IPS-NIHi11 (cell line): ENCODE measurements around the gene LAMTOR4.

Experiments
- DNase-seq: peaks from one replicate; pipeline ENCODE4 v3.0.0; 2012; ENCODE audit warnings: mixed read lengths, low spot score

LAMTOR4 gene

DNA sequence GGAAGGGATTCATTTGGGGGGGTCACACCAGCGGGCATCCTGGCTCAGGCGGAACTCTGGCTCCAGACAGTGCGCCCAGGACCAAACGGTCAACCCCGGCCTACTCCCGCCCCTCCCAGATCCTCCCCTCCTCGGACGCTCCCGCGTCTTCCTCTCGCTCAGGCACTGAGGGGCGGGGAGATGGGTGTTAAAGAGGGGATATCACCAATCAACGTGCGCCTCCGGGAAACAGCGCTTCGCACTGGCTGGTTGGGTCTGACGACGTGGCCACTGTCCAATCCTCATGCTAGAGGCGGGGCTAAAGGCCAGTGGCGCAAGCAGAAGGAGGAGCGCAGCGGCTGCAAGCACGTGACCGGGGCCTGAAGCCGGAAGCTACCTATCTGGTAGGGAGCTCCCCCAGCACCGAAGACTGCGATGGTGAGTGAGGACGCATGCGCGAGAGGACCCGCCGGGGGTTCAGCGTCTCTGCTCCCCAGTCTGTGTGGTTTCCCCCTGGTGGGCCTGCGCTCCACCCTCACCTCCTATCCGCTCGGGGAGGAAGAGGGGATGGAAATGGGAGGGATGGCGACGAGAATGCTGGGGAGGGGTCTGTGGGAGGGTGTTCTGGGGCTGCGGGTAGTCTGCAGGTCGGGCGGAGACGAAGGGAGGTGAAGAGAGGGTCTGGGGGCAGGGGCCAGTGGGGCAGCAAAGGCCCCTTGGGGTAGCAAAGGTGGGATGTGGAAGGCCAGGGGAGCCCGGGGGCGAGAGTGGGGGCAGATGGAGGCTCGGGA is at the start of gene LAMTOR4:
Gene LAMTOR4 (plus strand): TSS at position 360 of the 770 bp plus-strand sequence. CDS start 55 bp downstream, at position 415.
- peak; percentile 99 for DNase-seq

- no peak for DNase-seq
Measured at GRCh38 chr7:100099452-100099851, 49.3 kb upstream of the LAMTOR4 start.

- peak; percentile 91 for DNase-seq
Measured at GRCh38 chr7:100100420-100101015, 48.2 kb upstream of the LAMTOR4 start.

DNA sequence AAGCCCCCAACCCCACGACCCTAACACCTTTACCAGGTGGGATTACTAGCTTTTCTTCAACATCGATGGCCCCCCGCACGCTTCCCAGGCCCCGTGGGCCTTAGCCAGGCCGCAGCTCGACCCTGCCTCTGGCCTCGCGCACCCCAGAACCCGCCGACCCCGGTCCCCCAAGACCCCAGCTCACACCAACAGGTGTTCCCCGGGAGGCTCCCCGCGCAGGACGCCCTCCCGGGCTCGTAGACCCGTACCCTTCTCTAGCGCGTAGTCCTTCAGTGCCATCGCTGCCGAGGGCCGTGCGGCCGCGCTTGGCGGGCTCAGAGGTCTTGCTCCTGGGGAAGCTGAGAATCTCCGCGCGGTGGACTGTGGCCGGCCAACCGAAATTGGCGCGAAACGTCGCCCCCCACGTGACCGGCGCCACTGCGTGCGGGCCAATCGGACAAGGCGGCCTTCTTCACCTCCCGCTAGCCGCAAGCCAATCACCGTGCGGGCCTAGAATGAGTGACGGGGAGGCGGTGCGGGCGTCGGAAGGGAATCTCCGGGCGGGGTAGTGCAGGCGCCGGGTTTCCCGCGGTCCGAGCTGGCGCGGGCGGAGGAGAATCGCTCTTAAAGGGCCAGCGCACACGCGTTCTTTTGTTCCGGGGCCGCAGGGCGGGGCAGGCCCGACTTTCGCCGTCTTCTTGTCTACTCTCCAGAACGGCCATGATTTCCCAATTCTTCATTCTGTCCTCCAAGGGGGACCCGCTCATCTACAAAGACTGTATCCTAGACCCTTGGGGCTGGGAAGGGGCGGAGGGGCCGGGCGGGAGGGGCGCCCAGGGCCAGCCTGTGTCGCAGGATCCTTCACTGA is 47.5 kb upstream of the LAMTOR4 start, which contains the start of the genes AP4M1 and MCM7:
Gene AP4M1 (plus strand): TSS at position 628 of the 847 bp plus-strand sequence. CDS start 72 bp downstream, at position 700.
Gene MCM7 (minus strand): TSS at position 382 of the 847 bp plus-strand sequence. CDS start 103 bp downstream, at position 279.
- peak; percentile 96 for DNase-seq

- DNase-seq: no peak
Measured at GRCh38 chr7:100102950-100103840, 45.5 kb upstream of the LAMTOR4 start.

GRCh38 chr7:100105534-100105933 is 43.2 kb upstream of the LAMTOR4 start:
- no peak for DNase-seq

DNA sequence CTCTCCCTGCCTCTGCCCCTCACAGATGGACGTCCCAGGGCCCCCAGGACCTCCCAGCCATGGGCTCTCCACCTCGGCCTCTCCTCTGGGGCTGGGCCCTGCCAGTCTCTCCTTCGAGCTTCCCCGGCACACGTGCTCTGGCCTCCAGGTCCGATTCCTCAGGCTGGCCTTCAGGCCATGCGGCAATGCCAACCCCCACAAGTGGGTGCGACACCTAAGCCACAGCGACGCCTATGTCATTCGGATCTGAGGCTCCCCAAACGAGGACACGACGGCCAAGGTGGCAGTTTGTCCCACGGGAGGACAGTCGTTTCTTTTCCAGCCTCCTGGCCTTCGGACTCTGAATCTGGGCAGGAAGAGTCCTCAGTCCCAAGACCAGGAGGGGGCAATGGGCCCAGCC is 42.1 kb upstream of the LAMTOR4 start:
- no peak for DNase-seq

DNA sequence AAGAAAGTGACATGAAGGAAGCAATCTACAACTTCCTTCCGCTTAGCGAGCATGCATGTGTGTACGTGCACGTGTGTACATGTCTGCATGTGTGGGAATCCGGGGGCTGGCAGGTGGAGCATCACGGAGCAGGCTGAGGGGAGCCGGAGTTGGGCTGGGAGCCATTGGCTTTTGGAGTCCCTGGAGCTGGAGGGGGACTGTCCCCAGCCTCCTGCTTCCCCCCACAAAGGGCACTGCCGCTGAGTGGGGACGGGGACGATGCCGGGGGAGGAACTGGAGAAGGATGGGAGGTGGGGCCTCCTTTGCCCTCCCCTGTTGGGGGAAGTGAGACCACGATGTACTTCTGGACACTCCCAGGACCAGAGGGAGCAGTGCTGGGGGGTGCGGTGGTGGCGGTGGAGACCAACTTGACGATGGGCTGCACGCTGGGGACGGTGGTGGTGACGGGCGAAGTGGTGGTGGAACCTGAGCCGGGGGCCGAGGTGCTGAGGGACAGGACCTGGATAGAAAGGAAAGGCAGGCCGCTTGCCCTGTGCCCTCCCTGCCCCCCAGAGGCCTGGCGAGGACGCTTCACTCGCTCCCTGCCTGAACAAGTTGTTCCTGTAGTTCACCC is 41.5 kb upstream of the LAMTOR4 start:
- DNase-seq: no peak

DNA sequence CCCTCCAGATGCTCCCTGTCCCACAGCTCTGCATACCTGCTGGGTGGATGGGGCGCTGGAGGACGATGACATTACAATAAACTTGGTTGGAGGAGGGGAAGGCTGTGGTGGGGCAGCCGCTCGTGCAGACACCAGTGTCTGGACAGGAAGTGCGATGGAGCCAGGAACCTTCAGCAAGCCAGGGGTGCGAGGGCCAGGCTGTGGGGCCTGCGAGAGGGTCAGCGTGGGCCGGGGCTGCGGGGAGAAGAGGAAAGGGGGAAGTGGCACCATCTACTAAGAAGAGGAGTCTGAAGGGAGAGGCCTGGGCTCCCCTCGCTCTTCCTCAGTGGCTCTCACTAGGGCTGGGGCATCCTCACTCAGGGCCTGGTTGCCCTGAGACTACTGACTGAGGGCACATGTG is 40.8 kb upstream of the LAMTOR4 start:
- DNase-seq: no peak

DNA sequence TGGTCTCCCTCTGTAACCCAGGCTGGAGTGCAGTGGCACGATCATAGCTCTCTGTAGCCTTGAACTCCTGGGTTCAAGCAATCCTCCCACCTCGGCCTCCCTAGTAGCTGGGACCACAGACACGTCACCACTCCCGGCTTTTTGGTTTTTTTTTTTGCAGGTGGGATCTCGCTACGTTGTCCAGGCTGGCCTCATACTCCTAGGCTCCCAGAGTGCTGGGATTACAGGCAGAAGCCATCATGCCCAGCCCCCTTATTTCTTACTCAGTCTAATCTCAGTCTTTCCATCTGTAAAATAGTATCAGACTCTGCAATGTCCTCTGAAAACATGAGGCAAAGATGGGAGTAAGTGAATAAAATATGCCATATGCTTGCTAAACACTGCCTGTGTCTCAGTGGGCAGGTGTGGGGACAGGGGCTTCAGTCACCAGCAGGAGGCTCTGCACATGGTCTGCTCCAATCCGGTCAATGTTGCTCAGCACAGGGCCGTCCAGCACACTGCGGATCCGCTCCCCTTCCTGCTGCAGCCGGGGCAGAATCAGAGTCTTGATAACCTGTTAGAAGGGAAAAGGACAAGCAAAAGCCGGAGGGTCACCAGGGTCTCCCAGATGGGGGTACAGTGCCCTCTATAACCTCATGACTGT is 39.1 kb upstream of the LAMTOR4 start:
- no peak for DNase-seq

- no peak for DNase-seq
Measured at GRCh38 chr7:100111156-100111555, 37.6 kb upstream of the LAMTOR4 start.

GRCh38 chr7:100111914-100112313 is 36.8 kb upstream of the LAMTOR4 start:
- no peak for DNase-seq

DNA sequence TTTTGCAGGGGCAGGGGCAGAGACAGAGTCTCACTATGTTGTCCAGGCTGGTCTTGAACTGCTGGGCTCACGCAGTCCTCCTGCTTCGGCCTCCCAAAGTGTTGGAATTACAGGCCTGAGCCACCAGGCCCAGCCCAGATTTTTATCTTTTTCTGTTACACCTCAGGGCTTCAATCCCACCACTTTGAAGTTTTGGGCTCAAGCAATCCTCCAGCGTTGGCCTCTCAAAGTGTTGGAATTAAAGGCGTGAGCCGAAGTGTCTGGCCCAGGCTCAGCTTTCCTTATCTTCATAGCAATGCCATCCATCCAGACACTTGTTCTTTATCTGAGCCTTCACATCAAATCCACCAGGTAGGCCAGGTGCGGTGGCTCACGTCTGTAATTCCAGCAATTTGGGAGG is 33.7 kb upstream of the LAMTOR4 start:
- no peak for DNase-seq

DNA sequence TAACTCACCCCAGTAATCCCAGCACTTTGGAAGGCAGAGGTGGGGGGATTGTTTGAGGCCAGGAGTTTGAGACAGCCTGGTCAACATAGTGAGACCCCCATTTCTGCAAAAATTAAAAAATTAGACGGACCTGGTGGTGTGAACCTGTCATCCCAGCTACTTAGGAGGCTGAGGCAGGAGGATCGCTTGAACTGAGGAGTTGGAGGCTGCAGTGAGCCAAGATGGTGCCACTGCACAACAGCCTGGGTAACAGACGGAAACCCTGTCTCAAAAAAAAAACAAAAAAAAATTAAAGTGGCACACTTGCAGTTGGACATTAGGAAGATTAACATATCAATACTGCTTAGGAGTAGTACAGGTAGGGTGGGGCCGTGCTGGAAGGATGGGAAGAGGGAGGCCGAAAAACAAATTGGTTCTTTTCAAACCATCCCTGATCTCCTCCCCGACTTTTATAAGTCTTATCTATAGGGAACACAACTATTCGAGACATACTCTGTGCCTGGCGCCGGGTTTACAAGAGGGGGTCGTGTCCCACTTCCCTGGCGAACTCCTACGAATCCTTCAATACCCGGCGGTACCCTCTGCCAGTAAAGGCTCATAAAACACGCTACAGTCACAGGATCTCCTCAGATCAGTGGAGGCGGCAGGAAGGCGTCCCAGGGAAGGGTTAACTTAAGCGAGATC is 30.2 kb upstream of the LAMTOR4 start:
- DNase-seq: no peak

DNA sequence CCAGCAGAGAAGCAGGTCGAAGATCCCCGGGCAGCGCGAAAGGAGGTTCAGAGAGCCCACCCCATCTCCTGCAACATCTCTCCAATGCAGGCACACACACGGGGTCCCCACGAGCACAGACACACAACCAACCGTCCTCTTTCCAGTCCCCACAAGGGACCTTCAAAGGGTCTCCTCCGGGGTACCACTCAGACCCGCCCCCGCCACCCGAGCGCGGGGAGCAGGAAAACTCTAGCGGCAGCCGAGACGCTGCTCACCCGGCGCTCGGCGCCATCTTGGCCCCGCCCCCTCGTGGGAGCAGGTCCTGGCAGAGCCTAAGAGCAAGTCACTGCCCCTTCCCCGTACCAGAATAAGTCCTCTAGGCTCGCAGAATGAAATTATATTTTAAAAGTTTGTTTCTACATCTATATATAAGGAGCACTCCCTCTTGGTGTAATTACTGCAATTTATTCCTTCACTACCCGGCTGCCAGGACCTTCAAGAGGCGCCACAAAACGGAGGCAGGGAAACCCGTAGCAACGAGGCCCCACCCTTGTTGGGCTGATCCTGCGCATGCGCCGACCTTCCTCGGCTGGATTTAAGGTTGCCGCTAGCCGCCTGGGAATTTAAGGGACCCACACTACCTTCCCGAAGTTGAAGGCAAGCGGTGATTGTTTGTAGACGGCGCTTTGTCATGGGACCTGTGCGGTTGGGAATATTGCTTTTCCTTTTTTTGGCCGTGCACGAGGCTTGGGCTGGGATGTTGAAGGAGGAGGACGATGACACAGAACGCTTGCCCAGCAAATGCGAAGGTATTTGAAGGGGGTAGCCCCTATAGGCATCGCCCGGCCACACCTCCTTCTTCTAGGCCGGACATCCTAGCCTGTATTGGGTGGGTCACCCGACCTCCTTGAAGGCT is 29.4 kb upstream of the LAMTOR4 start, which contains the start of the genes CNPY4 and TAF6:
Gene CNPY4 (plus strand): TSS at position 563 of the 898 bp plus-strand sequence. CDS start 111 bp downstream, at position 674.
Gene TAF6 (minus strand): TSS at position 287 of the 898 bp plus-strand sequence. CDS start 5,149 bp downstream, outside the sequence.
- DNase-seq: peak; percentile 98

GRCh38 chr7:100119970-100120732 is 28.6 kb upstream of the LAMTOR4 start:
- peak; percentile 66 for DNase-seq

- DNase-seq: no peak
Measured at GRCh38 chr7:100120733-100121036, 28.0 kb upstream of the LAMTOR4 start.

DNA sequence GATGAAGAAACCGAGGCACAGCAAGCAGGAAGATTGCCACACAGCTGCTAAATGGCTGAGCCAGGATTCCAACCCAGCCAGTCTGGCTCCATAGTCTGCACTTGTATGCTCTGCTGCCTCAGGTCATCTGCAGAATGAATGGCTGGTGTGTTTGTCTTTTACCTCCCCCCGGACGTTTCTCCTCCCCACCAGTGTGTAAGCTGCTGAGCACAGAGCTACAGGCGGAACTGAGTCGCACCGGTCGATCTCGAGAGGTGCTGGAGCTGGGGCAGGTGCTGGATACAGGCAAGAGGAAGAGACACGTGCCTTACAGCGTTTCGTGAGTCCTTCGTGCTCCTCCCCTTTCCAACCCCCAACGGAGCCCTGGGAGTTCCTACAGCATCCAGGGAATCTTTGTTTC is 26.7 kb upstream of the LAMTOR4 start:
- DNase-seq: no peak
